Liver (tissue), 9 donors: ENCODE measurements around the gene ASB15. TPM values are rescaled to one million over a fixed set of nuclear protein-coding genes. Genes with fewer than 3 reads are reported as not detected.

Experiments used
- DNase-seq: peaks from one replicate; pipeline ENCODE4 v3.0.0-alpha.2; 2017; ENCODE audit warnings: low spot score
- H3K27ac ChIP-seq, 2 donors: one replicate each; pipeline ENCODE4 v1.7.0; 2013; ENCODE audit warnings: inconsistent platforms in 2 of 2, low read length in 2 of 2, control low read depth in 1 of 2, low read depth in 1 of 2, mild to moderate bottlenecking in 1 of 2
- H3K27me3 ChIP-seq, 4 donors: one replicate each; pipeline versions ENCODE4 v1.6.1 to v1.7.0; 2013; ENCODE audit warnings: low read length in 3 of 4, inconsistent platforms in 1 of 4, mild to moderate bottlenecking in 1 of 4, moderate library complexity in 1 of 4; ENCODE audit not compliant: control insufficient read depth in 4 of 4, insufficient read depth in 4 of 4
- H3K36me3 ChIP-seq, 4 donors: one replicate each; pipeline versions ENCODE4 v1.6.1 to v1.7.0; 2013; ENCODE audit warnings: low read length in 3 of 4, mild to moderate bottlenecking in 3 of 4, low read depth in 1 of 4, moderate library complexity in 1 of 4; ENCODE audit not compliant: control insufficient read depth in 4 of 4, insufficient read depth in 3 of 4
- H3K4me1 ChIP-seq, 4 donors: one replicate each; pipeline versions ENCODE4 v1.6.1 to v1.7.0; 2013; ENCODE audit warnings: low read length in 3 of 4, mild to moderate bottlenecking in 3 of 4, moderate library complexity in 1 of 4; ENCODE audit not compliant: control insufficient read depth in 4 of 4, insufficient read depth in 4 of 4
- H3K4me3 ChIP-seq, 3 donors: one replicate each; pipeline versions ENCODE4 v1.6.1 to v1.7.0; 2013; ENCODE audit warnings: low read length in 3 of 3, control low read depth in 1 of 3, low read depth in 1 of 3, mild to moderate bottlenecking in 1 of 3
- H3K9ac ChIP-seq, 2 donors: one replicate each; pipeline ENCODE4 v1.7.0; 2013; ENCODE audit warnings: low read length in 2 of 2, mild to moderate bottlenecking in 2 of 2, moderate library complexity in 2 of 2, control low read depth in 1 of 2, low read depth in 1 of 2
- H3K9me3 ChIP-seq, 4 donors: one replicate each; pipeline versions ENCODE4 v1.6.1 to v1.7.0; 2013; ENCODE audit warnings: low read length in 3 of 4; ENCODE audit not compliant: control insufficient read depth in 4 of 4
- FOXA1 ChIP-seq: IDR thresholded peaks from 2 replicates; pipeline ENCODE4 v1.6.1; 2016; ENCODE audit warnings: antibody characterized with exemption
- FOXA2 ChIP-seq: IDR thresholded peaks from 2 replicates; pipeline ENCODE4 v1.6.1; 2016; ENCODE audit warnings: antibody characterized with exemption
- GABPA ChIP-seq, 2 donors: IDR thresholded peaks in 1 of 2; conservative IDR thresholded peaks in 1 of 2; 2 replicates each; pipeline ENCODE4 v1.6.1; 2016; ENCODE audit warnings: antibody characterized with exemption in 2 of 2, mild to moderate bottlenecking in 1 of 2, moderate library complexity in 1 of 2
- HNF4A ChIP-seq, 2 donors: conservative IDR thresholded peaks; 2 replicates each; pipeline ENCODE4 v1.6.1; 2016; ENCODE audit warnings: antibody characterized with exemption in 2 of 2, mild to moderate bottlenecking in 2 of 2
- JUND ChIP-seq, 2 donors: IDR thresholded peaks; 2 replicates each; pipeline ENCODE4 v1.6.1; 2016; ENCODE audit warnings: antibody characterized with exemption in 2 of 2
- NR2F2 ChIP-seq: IDR thresholded peaks from 2 replicates; pipeline ENCODE4 v1.6.1; 2016; ENCODE audit warnings: antibody characterized with exemption
- RXRA ChIP-seq, 2 donors: IDR thresholded peaks; 2 replicates each; pipeline ENCODE4 v1.6.1; 2017 to 2018; ENCODE audit warnings: antibody characterized with exemption in 2 of 2, mild to moderate bottlenecking in 1 of 2
- SP1 ChIP-seq: IDR thresholded peaks from 2 replicates; pipeline ENCODE4 v1.6.1; 2018; ENCODE audit warnings: antibody characterized with exemption, mild to moderate bottlenecking
- TAF1 ChIP-seq: conservative IDR thresholded peaks from 2 replicates; pipeline ENCODE4 v1.6.1; 2016; ENCODE audit warnings: antibody characterized with exemption, mild to moderate bottlenecking
- YY1 ChIP-seq: IDR thresholded peaks from 2 replicates; pipeline ENCODE4 v1.6.1; 2016; ENCODE audit warnings: antibody characterized with exemption, mild to moderate bottlenecking
- WGBS: extraction: QIAGEN DNeasy Blood & Tissue Kit; methylation state at CpG from one replicate; pipeline ENCODE4 v1.1.7; 2013; 5-methylcytosine and 5-hydroxymethylcytosine counted together
- polyA plus RNA-seq, 2 donors: library from polyadenylated mRNA; stranded (reverse) in 1 of 2; unstranded in 1 of 2; fragments of 200-250 nt in 1 of 2; fragments of >200 nt in 1 of 2; fragmentation: Nextera tagmentation in 1 of 2; extraction: Ambion mirVana in 1 of 2; gene quantifications; one replicate each; pipeline versions ENCODE4 v1.2.1 to v1.2.3, GENCODE V29; 2013 to 2015
- total RNA-seq, 2 donors: library from RNA; depleted of rRNA; stranded (reverse); fragments of >200 nt; gene quantifications; one replicate each; pipeline ENCODE4 v1.2.3, GENCODE V29; 2014
- TF ChIP-seq, protein P1 (sequence below): IDR thresholded peaks from 2 replicates; pipeline ENCODE4 v1.6.1; 2016; ENCODE audit warnings: antibody characterized with exemption, mild to moderate bottlenecking
- TF ChIP-seq, protein P2 (sequence below): IDR thresholded peaks from 2 replicates; pipeline ENCODE4 v1.6.1; 2016; ENCODE audit warnings: antibody characterized with exemption
- donor health status: healthy.
- donor health status: healthy.
- donor health status: healthy.
- donor health status: healthy.
- donor health status: healthy.

The ASB15 gene
- total and polyA plus RNA-seq, 4 donors: not detected

DNA sequence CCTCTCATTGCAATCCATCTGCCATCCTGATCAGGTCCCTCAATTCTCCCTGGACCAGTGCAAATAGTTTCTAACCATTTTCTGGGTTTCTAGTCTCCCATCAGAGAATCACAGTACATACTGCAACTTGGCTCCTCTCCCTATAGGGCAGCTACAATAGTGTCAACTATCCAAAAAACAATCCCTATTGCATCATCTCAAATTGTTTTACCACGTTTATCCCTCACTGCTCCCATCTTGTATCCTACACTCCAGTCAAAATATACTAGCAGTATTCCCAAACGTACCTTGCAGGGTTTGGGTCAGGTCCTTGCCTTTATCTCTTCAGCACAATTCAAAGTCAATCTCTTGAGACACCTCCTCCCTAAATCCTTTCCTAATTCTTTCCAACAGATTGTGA is 23.6 kb downstream of the ASB15 start (continued):
- TF ChIP-seq, protein P1, sequence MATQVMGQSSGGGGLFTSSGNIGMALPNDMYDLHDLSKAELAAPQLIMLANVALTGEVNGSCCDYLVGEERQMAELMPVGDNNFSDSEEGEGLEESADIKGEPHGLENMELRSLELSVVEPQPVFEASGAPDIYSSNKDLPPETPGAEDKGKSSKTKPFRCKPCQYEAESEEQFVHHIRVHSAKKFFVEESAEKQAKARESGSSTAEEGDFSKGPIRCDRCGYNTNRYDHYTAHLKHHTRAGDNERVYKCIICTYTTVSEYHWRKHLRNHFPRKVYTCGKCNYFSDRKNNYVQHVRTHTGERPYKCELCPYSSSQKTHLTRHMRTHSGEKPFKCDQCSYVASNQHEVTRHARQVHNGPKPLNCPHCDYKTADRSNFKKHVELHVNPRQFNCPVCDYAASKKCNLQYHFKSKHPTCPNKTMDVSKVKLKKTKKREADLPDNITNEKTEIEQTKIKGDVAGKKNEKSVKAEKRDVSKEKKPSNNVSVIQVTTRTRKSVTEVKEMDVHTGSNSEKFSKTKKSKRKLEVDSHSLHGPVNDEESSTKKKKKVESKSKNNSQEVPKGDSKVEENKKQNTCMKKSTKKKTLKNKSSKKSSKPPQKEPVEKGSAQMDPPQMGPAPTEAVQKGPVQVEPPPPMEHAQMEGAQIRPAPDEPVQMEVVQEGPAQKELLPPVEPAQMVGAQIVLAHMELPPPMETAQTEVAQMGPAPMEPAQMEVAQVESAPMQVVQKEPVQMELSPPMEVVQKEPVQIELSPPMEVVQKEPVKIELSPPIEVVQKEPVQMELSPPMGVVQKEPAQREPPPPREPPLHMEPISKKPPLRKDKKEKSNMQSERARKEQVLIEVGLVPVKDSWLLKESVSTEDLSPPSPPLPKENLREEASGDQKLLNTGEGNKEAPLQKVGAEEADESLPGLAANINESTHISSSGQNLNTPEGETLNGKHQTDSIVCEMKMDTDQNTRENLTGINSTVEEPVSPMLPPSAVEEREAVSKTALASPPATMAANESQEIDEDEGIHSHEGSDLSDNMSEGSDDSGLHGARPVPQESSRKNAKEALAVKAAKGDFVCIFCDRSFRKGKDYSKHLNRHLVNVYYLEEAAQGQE: no peak
- TF ChIP-seq SP1 (no peak), GABPA (IDR thresholded peaks at IDR 0.05 in 1 of 2, conservative IDR thresholded peaks at IDR 0.05 in 1 of 2) (no peak), FOXA2 (no peak)

DNA sequence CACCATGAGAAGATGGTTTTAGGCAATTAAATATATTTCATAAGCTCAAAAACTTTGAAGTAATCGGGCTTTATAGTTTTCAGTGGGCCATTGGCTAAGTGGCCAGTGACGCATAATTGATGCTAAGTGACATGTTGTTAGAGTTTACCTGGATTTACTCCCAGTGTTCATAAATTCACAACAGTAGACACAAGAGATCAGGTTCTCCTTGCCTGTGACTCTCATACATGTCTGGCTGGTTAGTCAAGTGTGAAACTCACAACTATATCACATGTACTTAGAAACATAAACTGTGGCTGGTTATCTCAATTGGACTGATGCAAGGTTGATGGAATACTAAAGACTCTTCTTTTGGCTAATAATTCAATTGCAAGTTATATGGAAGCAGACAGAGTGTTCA is 26.2 kb downstream of the ASB15 start:
- 96% methylated on average over 2 of the region's 2 CpGs for WGBS
- TF ChIP-seq, protein P1: no peak
- TF ChIP-seq, protein P2, sequence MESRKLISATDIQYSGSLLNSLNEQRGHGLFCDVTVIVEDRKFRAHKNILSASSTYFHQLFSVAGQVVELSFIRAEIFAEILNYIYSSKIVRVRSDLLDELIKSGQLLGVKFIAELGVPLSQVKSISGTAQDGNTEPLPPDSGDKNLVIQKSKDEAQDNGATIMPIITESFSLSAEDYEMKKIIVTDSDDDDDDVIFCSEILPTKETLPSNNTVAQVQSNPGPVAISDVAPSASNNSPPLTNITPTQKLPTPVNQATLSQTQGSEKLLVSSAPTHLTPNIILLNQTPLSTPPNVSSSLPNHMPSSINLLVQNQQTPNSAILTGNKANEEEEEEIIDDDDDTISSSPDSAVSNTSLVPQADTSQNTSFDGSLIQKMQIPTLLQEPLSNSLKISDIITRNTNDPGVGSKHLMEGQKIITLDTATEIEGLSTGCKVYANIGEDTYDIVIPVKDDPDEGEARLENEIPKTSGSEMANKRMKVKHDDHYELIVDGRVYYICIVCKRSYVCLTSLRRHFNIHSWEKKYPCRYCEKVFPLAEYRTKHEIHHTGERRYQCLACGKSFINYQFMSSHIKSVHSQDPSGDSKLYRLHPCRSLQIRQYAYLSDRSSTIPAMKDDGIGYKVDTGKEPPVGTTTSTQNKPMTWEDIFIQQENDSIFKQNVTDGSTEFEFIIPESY: no peak
- TF ChIP-seq FOXA1: no peak
- TF ChIP-seq SP1: no peak
- Histone ChIP-seq H3K9me3 (no peaks in the 10 kb centered on the region), H3K4me1 (peaks cover 0 to 3% (median 2%) of the 10 kb centered on the region in 4 donors), H3K9ac (no peak overlapping the region), H3K36me3 (no peaks in the 10 kb centered on the region), H3K27me3 (no peaks in the 10 kb centered on the region), H3K4me3 (no peak overlapping the region), H3K27ac (no peak overlapping the region)
- DNase-seq: no peak

DNA sequence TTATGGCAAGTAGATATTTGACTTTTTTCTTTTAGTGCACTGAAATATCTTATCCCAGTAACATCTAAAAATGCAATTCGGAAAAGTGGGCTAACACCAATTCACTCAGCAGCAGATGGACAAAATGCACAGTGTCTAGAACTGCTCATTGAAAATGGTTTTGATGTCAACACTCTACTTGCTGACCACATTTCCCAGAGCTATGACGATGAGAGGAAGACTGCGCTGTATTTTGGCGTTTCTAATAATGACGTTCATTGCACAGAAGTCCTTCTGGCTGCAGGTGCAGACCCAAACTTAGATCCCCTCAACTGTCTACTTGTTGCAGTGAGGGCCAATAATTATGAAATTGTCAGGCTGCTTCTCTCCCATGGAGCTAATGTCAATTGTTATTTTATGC is 27.2 kb downstream of the ASB15 start:
- no peaks in the 10 kb centered on the region for H3K36me3 ChIP-seq
- no peaks in the 10 kb centered on the region for H3K27me3 ChIP-seq
- TF ChIP-seq JUND (IDR thresholded peaks at IDR 0.05) (no peak), HNF4A (conservative IDR thresholded peaks at IDR 0.05) (no peak), FOXA1 (no peak), NR2F2 (no peak), SP1 (no peak), YY1 (no peak), GABPA (IDR thresholded peaks at IDR 0.05 in 1 of 2, conservative IDR thresholded peaks at IDR 0.05 in 1 of 2) (no peak), TAF1 (no peak), RXRA (IDR thresholded peaks at IDR 0.05) (no peak)
- TF ChIP-seq, protein P1: no peak
- TF ChIP-seq, protein P2: no peak
- no peaks in the 10 kb centered on the region for H3K9me3 ChIP-seq
- no peak for DNase-seq
- H3K27ac ChIP-seq: no peak overlapping the region
- peaks cover 0 to 1% (median 0%) of the 10 kb centered on the region in 4 donors for H3K4me1 ChIP-seq
- 93% methylated on average over 5 of the region's 5 CpGs for whole genome bisulfite sequencing
- H3K4me3 ChIP-seq: no peak overlapping the region
- H3K9ac ChIP-seq: no peak overlapping the region
